GM19372 (cell line): ENCODE measurements around the gene KLK7.
"Not testable (repeated sequence)": the region's sequence is repeated elsewhere in the genome, so short reads cannot be mapped to it uniquely, and the experiment has no call there.

Experiments
- ATAC-seq: cut with Tn5 transposase; IDR thresholded peaks from one replicate; pipeline ENCODE4 v1.9.1; 2021; ENCODE audit warnings: mild to moderate bottlenecking, low read depth, moderate library complexity; ENCODE audit not compliant: unreplicated experiment

The KLK7 gene

DNA sequence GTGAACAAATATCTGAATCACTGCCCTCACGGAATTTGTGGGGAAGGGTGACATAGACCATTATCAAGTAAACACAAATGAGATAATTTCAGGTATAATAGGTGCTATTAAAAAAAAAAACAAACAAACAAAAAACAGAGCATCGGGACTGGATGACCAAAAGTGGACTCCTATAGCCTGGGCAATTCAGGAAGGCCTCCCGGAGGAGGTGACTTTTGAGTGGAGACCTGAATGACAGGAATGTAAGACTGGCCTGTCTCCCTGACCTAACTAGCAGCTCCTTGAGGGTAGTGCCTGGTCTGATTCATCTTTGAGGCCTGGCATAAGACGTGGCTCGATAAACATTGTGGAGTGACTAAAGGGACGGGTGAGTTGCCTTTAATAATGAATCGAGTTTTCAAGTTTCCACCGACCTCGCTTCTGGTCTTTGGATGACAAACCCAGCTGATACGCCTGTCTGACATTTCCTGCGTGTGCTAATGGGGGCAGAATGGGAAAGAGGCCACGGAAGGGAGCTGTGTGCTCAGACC, 29.0 kb upstream of the KLK7 start:
- no peak for ATAC-seq

DNA sequence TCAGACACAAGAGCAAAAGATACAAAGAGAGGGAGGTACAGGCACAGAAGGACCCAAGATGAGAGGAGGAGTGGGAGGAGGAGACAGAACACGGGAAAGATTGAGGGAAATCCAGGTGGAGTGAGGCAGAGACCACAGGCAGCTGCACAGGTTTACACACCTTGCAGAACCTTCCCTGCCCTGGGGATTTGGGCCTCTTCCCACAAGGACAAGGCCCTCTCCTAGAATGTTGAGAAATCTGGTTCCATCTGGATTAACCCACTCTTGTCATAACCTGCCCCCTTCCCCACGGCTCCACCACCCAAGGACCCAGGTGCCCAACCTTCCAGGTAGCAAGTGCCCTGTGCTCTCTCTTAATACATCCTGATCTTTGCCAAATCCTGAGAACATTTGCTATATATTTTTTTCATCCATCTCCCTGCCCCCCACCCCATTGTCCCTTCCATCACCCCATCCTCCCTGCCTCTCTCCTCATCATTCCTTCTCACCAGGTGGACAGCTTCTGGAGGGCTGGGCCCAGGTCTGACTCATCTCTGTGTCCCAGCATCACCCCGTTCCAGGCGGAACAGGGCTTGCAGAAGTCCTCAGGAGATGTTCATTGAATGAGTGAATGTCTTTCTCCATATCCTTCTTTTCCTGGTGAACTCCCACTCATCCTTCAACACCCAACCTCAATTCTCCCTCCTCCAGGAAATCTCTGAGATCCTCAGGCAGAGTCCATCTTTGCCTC, 26.5 kb upstream of the KLK7 start:
- ATAC-seq = no peak

- no peak for ATAC-seq
Observed at GRCh38 chr19:51009061-51009891, 25.6 kb upstream of the KLK7 start.

DNA sequence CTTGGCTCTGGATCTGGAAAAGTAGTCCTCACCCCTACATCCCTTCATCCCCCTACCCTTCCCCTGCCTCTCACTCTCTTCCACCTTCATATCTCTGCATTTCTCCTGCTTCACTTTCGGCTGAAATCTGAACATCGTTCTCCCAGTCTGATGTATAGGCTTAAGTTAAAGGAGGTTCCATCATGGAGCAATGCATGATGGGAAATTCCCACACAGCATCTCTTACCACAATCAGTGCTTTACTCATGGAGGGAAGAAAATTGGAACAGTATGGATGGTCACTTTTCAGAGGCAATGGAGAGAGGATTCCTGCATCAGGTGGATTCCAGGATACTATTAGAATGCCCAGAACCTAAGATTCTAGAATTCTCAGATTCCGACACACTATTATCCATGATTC, 23.8 kb upstream of the KLK7 start:
- no peak for ATAC-seq

- no peak for ATAC-seq
Observed at GRCh38 chr19:51006406-51006805, 22.7 kb upstream of the KLK7 start.

DNA sequence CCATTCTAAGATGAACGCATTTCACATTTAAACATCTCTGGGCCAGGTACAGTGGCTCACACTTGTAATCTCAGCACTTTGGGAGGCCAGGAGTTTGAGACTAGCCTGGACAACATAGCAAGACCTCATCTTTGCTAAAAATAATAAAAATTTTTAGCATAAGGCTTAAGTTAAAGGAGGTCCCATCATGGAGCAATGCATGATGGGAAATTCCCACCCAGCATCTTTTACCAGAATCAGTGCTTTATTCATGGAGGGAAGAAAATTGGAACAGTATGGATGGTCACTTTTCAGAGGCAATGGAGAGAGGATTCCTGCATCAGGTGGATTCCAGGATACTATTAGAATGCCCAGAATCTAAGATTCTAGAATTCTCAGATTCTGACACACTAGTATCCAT, 21.5 kb upstream of the KLK7 start:
- ATAC-seq = no peak

GRCh38 chr19:51003316-51003715, 19.6 kb upstream of the KLK7 start:
- ATAC-seq = no peak

GRCh38 chr19:51002542-51003311, 19.0 kb upstream of the KLK7 start:
- no peak for ATAC-seq

GRCh38 chr19:51002089-51002532, 18.4 kb upstream of the KLK7 start:
- no peak for ATAC-seq

DNA sequence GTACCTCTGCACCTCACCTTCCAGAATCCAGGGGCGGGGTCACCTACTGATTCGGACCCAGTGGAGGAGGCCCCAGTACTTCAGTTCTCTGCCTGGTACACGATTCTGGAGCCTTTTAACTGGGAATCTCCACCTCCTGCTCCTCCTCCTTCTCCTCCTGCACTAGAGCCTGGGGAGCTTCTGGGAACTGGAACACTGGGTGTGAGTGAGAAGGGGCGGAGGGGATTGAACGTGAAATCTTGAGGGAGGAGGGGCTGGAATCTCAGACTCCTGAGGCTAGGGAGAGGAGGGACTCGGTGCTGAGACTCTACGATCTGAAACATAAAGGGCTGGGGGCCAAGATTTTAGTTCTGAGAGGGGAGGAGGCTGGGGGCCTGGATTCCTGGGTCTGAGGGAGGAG, 17.8 kb upstream of the KLK7 start, which contains the start of gene KLK8:
KLK8 (minus strand) TSS at position 90 of the 400 bp plus-strand sequence. CDS start 437 bp downstream, outside the sequence.
- no peak for ATAC-seq

DNA sequence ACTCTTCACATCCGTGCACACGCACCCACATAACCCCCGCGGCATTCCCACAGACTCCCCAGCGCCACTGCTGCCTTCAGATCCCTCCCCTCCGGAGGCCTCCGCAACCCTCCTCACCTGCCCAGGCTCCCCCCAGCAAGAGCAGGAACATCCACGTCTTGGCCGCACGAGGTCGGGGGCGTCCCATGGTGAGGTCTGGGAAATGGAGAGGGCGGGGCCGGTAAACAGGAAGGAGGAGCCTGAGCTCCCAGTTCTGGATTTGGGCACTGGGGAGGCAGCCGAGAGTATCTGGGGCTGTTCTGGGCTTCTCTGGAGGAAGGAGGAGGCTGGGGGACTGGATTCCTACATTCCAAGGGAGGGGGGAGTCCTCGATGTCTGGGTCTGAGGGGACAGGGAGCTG, 17.3 kb upstream of the KLK7 start:
- no peak for ATAC-seq

DNA sequence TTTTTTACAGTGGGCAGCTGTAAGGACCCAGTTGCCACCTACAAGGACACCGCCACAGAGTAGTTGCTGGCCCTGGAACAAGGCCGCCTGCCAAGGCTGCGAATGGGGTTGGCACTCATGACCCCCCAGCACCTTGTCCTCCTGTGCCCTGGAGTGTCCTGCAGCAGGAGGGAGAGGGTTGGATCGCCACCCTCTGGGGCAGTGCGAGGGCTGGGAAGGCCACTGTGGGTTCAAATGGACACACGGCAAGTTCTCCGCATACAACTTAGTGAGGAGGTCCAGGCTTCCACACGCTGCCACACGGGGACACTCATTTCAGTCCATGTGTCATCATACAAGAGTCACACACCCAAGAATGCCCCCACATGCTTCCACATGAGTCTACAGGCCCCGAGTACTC, 16.7 kb upstream of the KLK7 start:
- ATAC-seq = no peak

GRCh38 chr19:50998686-50999085, 15.0 kb upstream of the KLK7 start:
- ATAC-seq = no peak

- no peak for ATAC-seq
Observed at GRCh38 chr19:50998061-50998460, 14.3 kb upstream of the KLK7 start.

- ATAC-seq = no peak
Observed at GRCh38 chr19:50994129-50994528, 10.4 kb upstream of the KLK7 start.

DNA sequence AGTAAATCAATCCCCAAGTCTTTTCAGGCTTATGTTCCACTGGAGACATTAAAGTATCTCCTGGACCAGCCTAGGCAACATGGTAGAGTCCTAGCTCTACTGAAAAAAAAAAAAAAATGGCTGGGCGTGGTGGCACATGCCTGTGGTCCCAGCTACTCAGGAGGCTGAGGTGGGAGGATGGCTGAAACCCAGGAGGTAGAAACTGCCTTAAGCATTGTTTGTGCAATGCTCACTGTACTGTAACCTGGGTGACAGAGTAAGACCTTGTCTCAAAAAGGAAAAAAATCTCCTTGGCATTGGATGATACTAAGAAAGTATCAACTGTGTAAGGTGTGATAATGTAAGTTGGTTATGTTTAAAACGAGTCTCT, 8.9 kb upstream of the KLK7 start:
- no peak for ATAC-seq

DNA sequence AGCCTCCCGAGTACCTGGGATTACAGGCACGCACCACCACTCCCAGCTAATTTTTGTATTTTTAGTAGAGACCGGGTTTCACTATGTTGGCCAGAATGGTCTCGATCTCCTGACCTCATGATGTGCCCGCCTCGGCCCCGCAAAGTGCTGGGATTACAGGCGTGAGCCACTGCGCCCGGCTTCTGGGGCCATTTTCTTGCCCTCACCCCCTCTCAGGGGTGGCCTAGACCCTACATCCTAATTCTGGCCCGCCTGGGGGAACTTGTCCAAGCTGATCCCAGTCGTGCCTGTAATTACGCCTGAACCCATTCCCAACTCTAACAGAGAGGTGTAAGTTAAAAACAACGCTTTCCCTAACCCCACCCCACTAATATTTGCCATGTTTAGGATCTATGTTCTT, 699 bp upstream of the KLK7 start:
- not testable (repeated sequence) for ATAC-seq

GRCh38 chr19:50982186-50982585, 1.5 kb downstream of the KLK7 start:
- ATAC-seq = no peak

DNA sequence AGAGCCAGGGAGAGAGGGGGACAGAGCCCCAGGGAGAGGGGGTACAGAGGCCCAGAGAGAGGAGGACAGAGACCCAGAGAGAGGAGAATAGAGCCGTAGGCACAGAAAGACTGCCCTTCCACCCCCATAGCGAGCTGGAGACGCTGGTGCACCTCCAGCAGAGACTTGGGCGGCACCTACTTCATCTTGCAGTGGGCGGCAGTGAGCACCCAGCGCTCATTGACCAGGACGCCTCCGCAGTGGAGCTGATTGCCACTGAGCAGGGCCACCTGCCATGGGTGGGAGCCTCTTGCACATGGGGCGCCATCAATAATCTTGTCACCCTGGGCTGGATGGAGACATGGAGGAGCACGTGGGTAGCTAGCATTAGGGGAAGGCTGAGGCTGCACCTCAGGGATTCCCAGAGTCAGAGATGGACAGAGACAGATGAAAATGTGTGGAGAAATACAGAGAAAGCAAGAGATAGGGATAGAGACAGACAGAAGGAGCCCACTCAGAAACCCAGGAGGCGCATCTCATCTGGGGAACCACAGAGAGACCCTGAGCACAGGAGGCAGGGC, 2.0 kb downstream of the KLK7 start:
- ATAC-seq = no peak

- ATAC-seq = no peak
Observed at GRCh38 chr19:50980208-50980607, 3.5 kb downstream of the KLK7 start.

- ATAC-seq = no peak
Observed at GRCh38 chr19:50979758-50980157, 4.0 kb downstream of the KLK7 start.
